HTERT RPE-1 (cell line): ENCODE data around the gene FYN.

Source experiments
- in situ Hi-C: fragments of 300-500 bp; cut with MboI; formaldehyde crosslinking; loops from 4 replicates; pipeline ENCODE4 v1.14.3; 2020; ENCODE audit warnings: low sequenced_read_pairs

The FYN gene

DNA sequence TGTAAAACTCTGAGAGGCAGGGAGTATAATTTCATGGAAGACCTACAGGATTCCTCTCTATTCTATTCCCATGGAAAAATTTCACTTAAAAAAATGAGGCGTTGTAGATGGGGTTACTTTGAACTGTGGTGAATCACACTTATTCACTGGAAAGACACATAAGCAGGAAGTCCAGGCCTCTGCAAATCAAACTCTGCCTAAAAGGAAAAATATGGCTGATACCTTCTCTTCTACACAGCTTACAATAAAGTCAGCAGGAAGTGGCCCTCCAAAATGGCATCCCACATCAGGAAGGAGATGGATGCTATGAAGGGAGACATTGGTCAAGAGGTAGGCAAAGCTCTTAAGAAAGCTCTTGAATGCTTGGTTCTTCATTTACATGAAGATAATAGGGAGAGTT is 115.9 kb downstream of the FYN start:
- in situ Hi-C loops: no loop called here

DNA sequence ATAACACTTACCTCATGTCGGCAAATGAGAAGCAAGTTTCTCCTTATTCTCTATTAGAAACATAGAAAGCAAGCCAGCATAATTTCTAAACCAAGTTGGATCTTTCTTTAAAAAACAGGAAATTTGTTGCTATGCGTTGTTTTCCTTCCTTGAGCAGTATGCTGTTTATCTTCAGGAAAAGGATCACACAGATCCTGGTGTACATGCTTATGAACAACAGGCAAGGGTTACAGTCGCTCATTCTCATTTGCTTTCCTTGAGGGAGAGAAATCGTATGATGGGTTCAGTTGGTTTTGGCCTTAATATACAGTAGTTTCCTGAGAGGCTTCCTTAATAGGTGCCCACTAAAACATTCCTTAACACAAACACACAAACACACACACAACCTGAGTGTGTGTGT is 118.8 kb downstream of the FYN start:
- in situ Hi-C loops: no loop called here

DNA sequence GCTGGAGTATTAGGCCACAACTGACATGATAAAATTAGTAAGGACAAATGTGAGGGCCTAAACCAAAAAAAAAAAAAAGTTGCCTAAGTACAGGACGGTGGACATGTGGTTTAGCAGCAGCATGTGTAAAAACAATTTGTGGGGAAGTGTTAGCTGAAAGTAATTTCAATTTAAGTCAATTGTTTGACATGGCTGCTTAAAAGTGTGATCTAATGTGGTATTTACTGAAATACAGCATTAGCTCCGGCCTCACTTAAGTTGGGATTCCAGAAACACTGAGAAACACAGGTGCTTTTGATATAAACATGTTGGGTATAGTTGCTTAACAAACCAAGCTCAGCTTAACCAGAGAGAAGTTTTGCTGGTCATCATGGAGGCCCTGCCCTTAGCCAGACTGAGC is 119.7 kb downstream of the FYN start:
- in situ Hi-C loops: no loop called here

DNA sequence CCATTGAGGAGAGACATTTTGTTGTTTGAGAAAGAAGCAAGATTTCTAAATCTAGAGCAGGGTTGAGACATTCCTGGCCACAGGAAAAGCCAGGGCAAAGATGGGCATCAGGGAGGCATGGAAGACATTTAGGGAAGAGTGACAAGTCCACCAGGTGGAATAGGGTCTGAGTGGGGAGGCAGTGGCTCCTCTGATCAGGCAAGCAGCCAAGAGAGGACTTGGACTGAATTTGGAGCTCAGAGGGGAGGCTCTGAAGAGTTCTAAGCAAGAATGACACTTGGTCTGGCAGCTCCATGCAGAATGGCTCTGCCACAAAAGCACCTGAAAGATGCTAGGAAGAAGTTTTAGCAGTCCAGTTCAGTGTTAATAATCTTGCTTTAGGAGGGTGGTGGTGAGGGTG is 120.8 kb downstream of the FYN start:
- in situ Hi-C loops: no loop called here

DNA sequence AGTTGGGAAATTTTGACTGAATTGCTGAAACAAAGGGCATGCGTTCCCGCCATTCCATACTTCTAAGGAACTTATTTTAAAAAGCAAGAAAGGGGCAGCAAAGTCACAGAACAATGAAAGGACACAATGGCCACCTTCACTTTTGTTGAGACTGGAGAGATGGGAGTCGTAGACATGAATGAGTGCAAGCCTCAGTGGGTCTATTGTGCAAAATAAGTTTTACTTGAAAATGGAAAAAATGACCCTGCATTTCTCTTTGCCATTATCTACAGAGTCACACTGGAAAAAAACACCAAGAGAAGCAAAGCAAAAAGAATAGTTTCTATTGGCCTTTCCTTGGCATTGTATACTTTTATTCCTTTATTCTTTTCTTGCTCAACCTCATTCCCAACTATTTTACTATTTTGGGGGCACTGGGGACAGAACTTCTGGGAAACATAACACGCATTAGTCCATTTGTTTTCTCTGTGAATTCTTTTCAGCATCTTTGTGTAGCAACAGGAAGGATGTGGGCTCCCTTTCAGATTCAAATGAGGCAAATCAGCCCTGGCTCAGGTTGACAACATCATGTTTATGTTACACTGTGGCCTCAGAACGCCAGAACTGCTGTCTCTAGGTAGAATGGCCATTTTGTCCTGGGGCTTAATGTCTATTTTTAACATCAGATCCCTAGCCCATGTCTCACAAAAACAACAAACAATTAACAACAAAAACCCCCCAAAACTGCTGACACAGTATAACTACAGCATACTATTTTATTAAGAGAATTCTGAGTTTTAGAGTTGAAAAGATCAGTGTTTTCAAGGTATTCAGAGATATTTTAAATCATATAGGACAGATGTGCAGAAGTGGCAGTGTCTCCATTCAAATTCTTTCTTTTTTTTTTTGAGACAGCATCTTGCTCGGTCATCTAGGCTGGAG is 122.2 kb downstream of the FYN start:
- in situ Hi-C loops: no loop called here

DNA sequence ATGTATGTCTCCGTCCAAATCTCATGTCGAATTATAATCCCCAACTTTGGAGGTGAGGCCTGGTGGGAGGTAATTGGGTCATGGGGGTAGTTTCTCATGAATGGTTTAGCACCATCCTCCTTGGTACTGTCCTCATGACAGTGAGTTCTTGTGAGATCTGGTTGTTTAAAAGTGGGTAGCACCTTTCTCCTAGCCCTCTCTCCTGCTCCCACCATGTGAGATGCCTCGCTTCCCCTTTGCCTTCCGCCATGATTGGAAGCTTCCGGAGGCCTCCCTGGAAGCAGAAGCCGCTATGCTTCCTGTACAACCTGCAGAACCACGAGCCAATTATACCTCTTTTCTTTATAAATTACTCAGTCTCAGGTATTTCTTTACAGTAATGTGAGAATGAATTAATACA is 123.1 kb downstream of the FYN start:
- in situ Hi-C loops: no loop called here

DNA sequence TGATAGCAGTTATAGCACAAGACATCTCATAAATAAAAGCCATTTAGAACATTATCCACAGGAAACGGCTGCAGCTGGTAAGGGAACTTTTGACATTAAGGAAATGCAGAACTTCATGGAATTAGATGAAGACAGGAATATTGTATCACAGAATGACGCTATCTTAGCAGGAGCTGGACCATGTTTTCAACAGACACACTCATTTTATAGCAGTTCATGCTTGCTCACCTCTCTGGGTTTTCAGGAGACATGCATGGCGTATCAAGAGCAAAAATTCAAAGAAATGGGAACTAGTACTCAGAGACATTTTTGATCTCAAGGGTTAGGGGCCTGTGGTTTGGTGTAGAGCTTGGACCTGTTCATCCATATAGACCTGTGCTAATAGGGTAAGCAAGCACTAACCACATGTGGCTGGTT is 125.0 kb downstream of the FYN start:
- in situ Hi-C loops: no loop called here

DNA sequence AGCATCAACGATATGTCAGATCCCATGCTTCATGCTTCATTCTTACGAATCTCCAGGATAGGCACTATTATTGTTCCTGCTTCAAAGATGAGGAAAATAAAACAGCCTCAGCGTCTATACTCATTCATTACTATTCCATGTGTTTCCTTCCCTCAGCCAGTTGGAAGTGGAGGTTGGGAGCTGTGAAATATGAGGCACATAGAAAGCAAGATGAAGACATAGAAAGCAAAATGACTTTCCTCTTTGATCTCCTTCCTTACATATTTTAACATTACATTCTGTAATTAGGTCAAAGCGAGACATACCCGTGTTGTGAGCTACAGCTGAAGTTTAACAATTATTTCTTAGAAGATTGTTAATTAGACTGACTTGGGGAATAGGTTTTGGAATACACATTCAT is 125.4 kb downstream of the FYN start:
- in situ Hi-C loops: no loop called here

DNA sequence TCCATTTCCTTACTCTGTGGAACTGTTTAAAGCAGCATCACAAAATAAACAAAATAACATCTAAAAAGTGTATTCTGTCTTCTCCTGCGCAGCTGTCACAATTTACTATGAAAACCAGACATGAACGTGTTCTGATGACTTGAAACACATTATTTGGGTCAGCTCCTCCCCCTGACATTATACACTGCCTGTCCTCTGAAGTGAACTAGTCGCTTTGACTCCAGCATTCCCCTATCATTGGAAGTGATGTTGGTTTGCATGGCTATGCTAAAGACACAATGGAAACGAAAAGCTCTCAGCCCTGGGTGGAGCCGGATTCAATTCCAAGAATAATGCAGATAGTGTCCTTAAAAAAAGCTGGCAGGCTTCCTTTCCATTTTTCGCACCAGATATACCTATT is 125.9 kb downstream of the FYN start:
- in situ Hi-C loops: no loop called here

DNA sequence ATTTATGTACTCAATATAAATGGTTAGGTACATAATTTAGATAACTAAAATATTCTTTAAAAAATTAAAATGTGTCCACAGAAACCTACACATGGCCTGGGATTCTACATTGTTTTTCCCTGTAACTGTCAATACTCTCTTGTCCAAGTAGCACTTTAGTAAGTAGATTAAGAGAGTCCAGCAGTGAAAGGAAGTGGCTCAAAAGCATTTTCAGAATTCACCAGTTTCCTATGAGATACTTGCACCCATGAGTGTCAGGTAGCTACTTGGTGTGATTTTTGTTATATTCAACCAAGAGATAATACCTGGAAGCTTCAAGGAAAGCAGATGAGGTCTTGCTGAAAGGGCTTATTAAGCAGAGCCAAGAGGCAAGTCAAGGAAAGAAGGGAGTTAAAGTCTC is 126.3 kb downstream of the FYN start:
- in situ Hi-C loops: no loop called here

DNA sequence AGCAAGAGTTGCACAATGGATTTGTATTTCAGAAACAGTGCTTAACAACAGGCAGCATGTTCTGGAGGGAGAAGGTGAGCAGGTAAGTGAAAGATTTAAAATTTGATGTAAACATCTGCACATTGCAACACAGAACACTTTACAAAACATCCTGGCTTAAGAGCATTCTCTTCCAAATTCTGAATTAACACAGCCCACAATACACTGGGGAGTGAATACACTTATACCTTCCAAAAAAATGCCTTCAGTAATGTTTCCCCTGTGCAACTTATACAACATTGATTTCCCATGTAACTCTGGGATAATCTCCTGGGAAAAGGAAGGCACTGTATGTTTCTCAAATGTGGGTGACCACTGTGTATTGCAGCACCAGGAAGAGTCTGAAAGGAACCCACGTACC is 127.6 kb downstream of the FYN start:
- in situ Hi-C loops: no loop called here

DNA sequence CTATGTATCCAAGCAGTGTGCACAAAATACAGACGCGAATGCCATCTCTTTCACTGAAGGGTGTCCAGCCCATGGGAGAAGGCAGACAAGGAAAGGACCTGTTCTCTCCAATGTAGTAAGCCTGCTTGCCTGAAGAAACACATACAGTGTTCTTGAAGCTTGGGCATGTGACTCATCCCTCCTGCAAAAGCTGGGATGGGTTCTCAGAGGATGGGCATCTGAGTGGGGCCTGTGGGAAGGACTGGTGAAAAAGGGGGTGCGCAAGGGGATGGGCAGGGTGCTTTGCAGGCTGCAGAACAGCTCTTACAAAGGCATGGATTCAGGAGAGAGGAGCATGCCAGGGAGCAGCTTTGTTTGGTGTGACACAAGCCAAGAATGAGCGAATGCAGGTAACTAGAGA is 128.1 kb downstream of the FYN start:
- in situ Hi-C loops: no loop called here

DNA sequence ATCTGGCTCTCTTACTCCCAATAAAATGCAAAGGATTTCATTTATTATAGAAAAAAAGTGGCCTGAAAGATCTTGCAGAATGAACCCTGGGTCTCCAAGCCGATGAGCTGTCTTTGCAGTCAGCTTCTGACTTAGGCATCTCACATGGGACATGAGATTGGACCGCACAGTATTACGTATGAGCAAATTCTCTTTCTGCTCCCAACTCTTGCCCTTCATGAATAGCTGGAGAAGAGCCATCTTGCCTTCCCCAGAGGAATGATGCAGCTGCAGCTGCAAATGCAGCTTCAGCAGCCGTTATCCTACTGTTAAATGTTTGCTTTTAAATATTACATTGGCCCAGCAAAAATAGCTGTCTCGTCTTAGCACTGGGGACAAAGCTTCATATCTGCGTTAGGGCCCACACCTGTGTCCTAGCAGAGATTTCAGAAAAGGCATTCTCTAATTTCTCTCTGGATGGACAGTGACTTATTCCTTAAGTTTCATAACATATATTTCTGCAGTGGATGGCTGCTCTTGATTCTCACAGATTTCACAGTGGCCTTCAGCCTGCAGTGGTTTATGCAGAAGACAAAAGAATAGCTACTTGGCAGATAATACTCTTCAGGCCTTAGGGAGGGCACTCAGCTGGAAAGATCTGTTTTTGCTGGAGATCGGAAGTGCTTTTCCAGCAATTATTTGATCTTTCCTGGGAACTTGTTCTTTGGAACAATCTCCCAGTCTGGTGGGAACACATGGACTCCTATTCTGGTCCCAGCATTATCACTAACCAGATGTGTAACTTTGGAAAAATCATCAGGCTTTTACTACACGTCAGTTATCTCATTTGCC is 129.2 kb downstream of the FYN start:
- in situ Hi-C loops: no loop called here

DNA sequence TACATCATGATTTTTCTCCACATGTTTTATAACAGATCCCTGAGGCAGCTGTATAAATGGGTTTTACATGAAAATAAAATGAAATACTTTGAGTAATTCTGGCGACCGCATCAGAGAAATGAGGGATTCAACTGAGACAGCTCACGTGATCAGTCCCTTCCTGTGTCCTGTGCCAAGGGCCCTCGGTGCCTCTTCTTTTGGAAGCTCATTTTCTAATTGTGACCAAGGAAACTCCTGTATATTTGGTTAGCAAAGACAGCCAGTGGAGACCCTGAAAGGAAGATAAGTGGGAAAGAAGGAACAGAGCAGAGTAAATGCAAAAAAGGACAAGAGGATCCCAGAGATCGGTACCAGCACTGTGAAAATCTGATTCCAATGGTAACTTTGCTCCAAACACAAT is 129.9 kb downstream of the FYN start:
- in situ Hi-C loops: no loop called here

DNA sequence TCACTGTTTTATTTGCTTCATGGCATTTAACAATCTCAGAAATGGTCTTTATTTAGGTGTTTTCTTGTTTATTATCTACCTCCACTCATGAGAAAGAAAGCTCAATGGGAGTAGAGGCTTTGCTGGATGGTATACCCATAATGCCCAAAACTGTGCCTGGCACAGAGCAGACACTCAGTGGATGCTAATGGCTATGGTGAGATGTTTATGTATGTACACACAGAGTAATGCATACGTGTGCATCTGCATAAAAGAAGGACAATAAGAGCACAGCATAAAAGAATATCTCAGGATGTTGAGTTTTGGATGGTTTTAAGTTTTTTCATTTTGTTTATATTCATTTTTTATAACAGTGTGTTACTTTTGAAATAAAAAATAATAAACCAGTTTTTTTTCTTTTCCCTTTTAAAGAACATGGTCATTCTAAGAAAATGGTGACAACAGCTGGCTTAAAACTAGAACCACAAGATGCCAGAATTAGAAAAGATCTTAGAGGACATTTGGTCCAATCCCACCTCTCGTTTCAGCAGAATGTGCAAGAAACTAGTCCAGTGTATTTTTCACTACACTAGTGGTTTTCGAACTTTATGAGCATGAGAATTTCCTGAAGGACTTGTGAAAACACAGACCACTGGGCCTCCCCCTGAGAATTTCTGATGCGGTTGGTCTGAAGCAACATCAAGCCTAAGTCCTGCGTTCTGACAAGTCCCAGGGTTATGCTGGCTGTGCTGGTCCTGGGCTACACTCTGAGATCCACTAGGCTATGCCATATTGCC is 131.9 kb downstream of the FYN start:
- in situ Hi-C loops: no loop called here

DNA sequence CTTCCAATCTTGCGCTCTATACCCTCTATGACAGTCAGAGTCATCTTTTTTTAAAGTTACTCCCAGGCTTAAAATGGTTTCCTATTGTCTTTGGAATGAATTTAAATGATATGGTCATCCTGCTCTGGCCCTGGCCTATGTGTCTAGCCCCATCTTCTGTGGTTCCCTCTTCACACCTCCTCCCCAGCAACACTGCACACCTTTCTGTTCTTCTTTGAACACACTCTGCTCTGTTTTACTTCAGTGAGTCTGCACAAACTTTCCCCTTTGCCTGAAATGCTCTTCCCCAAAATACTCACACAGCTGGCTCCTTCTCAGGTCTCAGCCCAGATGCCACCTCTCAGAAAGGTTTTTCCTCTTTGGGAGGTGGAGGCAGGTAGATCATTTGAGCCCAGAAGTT is 132.7 kb downstream of the FYN start:
- in situ Hi-C loops: no loop called here

DNA sequence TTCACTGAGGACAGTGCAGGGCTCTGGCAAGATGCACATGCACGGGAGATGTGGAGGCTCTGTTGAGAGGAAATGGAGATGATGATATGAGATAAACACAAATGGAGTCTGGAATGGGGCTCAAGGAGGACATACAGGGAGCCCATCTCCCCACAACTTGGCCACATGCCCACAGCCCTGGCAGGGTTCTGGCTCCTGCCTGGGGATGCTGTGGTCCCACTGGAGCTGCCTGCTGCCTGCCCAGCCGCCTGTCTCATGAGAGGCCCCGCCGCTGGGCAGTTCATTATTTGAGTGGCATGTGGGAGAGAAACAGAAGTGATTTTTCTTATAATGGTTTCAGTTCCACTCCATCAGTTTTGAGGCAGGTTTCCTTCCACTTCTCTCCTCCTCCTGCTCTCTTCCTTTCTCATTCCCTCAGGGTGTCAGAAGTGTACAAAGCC is 134.0 kb downstream of the FYN start:
- in situ Hi-C loops: no loop called here

DNA sequence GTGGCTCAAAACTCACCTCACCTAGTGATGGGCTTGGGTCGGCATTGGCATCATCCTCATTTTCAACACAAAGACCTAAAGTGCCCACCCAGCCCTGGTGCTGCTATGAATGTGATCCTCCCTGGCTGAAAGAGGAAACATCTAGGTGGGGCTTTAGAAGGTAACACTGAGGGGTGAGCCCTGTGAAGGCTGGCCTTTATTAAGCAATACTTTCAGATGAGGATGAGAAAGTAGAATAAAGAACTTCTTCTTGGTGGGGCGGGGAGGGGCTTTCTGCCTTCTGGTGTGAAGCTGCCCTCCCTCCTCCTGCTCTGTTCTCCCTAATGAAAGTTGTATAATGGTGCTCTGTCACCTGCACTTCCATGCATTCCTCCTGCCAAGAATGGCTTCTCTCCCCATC is 134.6 kb downstream of the FYN start:
- in situ Hi-C loops: no loop called here

DNA sequence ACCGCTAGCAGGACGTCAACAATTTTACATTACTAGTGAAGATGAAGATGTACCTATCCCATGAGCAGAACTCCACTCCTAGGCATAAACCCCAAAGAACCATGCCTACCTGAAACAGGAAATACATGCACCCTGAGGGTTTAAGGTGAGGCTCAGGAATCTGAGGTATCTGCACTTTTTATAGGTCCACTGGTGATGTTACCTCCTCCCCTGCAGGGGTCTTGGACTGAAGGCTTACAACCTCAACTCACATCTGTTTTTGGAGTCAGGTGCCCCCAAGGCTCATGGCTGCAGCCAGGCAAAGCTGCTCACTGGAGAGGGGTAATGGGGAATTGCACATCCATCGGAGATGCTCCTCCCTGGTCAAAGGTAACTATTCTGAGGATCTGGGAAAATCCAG is 135.1 kb downstream of the FYN start:
- in situ Hi-C loops: no loop called here

DNA sequence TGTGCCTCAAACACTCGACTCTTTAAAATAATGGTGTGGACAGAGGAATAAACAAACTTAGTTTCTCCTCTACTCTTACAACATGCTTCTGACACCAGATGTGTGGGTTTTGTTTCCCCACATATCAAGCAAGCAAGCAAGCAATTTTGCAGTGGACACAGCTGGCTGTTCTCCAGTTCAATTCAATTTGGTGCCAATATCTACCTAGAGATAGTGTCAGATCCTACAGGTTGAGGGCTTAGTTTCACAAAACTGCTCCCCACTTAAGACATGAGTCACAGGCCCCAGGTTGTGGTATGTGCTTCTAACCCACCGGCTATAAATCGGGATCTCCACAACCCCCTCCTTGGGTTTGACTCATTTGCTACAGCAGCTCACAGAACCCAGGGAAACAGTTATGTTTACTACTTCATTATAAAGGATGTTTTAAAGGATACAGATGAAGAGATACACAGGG is 136.2 kb downstream of the FYN start:
- in situ Hi-C loops: no loop called here

DNA sequence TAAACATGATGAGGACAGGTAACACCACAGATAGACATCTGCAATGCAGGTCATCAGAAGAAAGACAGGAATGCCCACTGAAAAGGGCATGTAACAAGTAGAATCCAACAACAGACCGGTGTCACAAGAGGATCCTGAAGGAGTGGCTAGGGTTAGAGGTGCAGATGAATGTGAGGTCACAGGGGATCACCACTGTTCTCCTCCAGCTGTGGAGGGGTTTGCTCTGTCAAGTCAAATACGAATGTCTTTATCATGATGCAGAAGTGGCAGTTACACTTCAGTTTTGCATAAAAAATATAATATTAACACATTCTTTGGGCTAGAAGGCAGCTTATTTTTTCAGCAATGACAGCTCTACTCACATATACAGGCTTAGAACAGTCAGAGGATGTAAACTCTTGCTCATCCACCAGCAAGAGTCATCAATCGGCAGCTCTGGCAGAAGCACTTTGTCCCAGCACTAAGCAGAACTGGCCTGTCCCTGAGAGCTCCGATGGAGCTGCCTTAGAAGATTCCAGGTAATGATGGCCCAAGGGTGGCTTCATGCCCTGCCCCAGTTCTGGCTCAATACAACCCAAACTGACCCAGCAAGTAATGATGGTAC is 137.1 kb downstream of the FYN start:
- in situ Hi-C loops: no loop called here
